Stomach (tissue), 4 donors: ENCODE measurements around the gene SEC22A.

Experiments
- CTCF ChIP-seq, 7 experiments: fragments of 450-650 bp in 4 of 7; fragments of 200-600 bp in 3 of 7; sonication (generic) in 3 of 7; IDR thresholded peaks; one replicate each; pipeline ENCODE4 v1.5.1; 2016 to 2019; ENCODE audit warnings: antibody characterized with exemption in 7 of 7, control low read depth in 2 of 7, mild to moderate bottlenecking in 1 of 7
- POLR2A ChIP-seq, 4 donors: fragments of 450-650 bp; IDR thresholded peaks; one replicate each; pipeline ENCODE4 v1.6.1; 2016; ENCODE audit warnings: antibody characterized with exemption in 4 of 4, control low read depth in 2 of 4, mild to moderate bottlenecking in 1 of 4, moderate library complexity in 1 of 4

GRCh38 chr3:123301331-123302184, 99.8 kb downstream of the SEC22A start:
- TF ChIP-seq CTCF (IDR thresholded peaks at IDR 0.05): no peak
- TF ChIP-seq POLR2A (IDR thresholded peaks at IDR 0.05): no peak
